Activated CD4-positive, alpha-beta T cell treated with anti-CD3 and anti-CD28 coated beads, Interleukin-2, amount 50 U/mL, for 48 hours (primary cell): ENCODE data around the gene DAB2IP.
"Not testable (repeated sequence)": the region's sequence is repeated elsewhere in the genome, so short reads cannot be mapped to it uniquely, and the experiment has no call there.

Source experiments
- DNase-seq, 2 experiments: peaks; one replicate each; pipeline ENCODE4 v3.0.0-alpha.2; 2020

The DAB2IP gene

GRCh38 chr9:121780177-121781040, 129.0 kb downstream of the DAB2IP start:
- no peak for DNase-seq

GRCh38 chr9:121781145-121781548, 129.7 kb downstream of the DAB2IP start:
- no peak for DNase-seq

- no peak for DNase-seq
Observed at GRCh38 chr9:121781701-121782464, 130.4 kb downstream of the DAB2IP start.

- DNase-seq = no peak
Observed at GRCh38 chr9:121782514-121783110, 131.2 kb downstream of the DAB2IP start.

GRCh38 chr9:121783111-121783510, 131.7 kb downstream of the DAB2IP start:
- DNase-seq = no peak

- no peak for DNase-seq
Observed at GRCh38 chr9:121783521-121784507, 132.4 kb downstream of the DAB2IP start.

GRCh38 chr9:121784731-121785411, 133.4 kb downstream of the DAB2IP start:
- DNase-seq = no peak

- no peak for DNase-seq
Observed at GRCh38 chr9:121785673-121786542, 134.5 kb downstream of the DAB2IP start.

GRCh38 chr9:121786543-121786948, 135.1 kb downstream of the DAB2IP start:
- DNase-seq = no peak

- DNase-seq = no peak
Observed at GRCh38 chr9:121786998-121787422, 135.6 kb downstream of the DAB2IP start.

- DNase-seq = no peak
Observed at GRCh38 chr9:121788686-121789366, 137.4 kb downstream of the DAB2IP start.

GRCh38 chr9:121790841-121791240, 139.4 kb downstream of the DAB2IP start:
- DNase-seq = no peak

- not testable (repeated sequence) for DNase-seq
Observed at GRCh38 chr9:121792476-121792875, 141.0 kb downstream of the DAB2IP start.

GRCh38 chr9:121794334-121794733, 142.9 kb downstream of the DAB2IP start:
- not testable (repeated sequence) for DNase-seq

GRCh38 chr9:121797081-121797480, 145.6 kb downstream of the DAB2IP start:
- DNase-seq = no peak

- no peak for DNase-seq
Observed at GRCh38 chr9:121798941-121799340, 147.5 kb downstream of the DAB2IP start.

GRCh38 chr9:121800376-121800775, 148.9 kb downstream of the DAB2IP start:
- DNase-seq = no peak

GRCh38 chr9:121801579-121801978, 150.1 kb downstream of the DAB2IP start:
- no peak for DNase-seq

GRCh38 chr9:121802753-121803152, 151.3 kb downstream of the DAB2IP start:
- DNase-seq = no peak
